Stimulated activated CD4-positive, alpha-beta T cell treated with anti-CD3 and anti-CD28 coated beads, TNF-alpha, amount 100 ng/mL, for 24 hours (primary cell): ENCODE results near the gene FAM20C.

ENCODE experiments used
- DNase-seq, 3 experiments: peaks; one replicate each; pipeline ENCODE4 v3.0.0-alpha.2; 2020; ENCODE audit warnings: low read depth in 3 of 3

Gene FAM20C

GRCh38 chr7:270351-270983 lies 78.1 kb downstream of the FAM20C start:
- DNase-seq: no peak

- DNase-seq: no peak
These were observed 79.1 kb downstream of the FAM20C start for GRCh38 chr7:271266-272107.

DNA sequence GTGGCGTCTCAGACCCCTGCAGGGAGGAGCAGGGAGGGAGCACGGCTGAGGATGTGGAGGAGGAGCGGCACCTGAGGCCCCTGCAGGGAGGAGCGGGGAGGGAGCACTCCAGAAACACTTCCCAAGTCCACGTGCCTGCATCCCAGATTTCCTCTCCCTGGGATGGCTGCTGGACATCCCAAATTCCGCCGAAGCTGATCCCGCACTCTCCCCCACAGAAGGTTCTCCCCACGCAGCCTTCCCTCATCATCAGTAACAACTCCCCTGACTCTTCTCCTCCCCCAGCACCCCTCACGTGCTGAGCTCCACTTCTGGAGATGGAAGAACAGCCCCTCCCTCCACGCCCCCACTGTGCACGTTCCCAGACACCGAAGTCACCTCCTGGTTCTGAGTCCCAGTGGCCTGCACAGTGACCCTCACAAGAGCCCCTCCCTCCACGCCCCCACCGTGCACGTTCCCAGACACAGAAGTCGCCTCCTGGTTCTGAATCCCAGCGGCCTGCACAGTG lies 79.8 kb downstream of the FAM20C start:
- no peak for DNase-seq

DNA sequence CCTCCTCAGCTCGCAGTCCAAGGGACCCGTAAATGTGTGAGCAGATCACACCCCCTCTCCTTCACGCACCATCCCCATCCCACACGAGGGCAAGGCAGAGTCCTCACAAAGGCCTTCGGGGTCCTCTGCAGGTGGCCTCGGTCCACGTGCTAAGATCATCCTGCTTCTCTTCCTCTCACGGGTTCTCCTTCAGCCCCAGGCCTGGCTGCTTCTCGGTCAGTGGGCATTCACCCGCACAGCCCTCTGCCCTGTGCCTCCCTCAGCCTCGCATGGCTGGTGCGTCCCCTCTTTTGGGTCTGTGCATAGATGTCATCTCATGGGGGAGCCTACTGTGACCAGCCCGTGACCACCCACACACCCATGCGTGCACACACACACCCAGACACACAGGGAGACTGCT lies 80.3 kb downstream of the FAM20C start:
- DNase-seq: no peak

DNA sequence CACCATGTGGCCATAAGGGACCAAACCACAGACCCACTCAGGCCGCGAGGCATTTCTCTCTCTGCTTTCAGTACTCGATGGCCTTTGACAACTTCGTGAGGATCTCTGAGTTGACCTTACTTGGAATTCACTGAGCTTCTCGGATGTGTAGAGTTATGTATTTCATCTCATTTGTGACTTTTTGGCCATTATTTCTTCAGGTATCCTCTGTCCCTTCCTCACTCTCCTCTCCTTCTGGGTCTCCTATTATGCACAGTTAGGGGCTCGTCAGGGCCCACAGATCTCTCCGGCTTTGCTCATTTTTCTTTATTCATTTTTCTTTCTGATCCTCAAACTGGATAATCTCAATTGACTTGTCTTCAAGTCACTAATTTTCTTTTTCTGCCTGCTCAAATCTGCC lies 81.0 kb downstream of the FAM20C start:
- no peak for DNase-seq

GRCh38 chr7:274266-274665 lies 81.9 kb downstream of the FAM20C start:
- DNase-seq: no peak

- no peak for DNase-seq
These were observed 84.0 kb downstream of the FAM20C start for GRCh38 chr7:276230-276835.

DNA sequence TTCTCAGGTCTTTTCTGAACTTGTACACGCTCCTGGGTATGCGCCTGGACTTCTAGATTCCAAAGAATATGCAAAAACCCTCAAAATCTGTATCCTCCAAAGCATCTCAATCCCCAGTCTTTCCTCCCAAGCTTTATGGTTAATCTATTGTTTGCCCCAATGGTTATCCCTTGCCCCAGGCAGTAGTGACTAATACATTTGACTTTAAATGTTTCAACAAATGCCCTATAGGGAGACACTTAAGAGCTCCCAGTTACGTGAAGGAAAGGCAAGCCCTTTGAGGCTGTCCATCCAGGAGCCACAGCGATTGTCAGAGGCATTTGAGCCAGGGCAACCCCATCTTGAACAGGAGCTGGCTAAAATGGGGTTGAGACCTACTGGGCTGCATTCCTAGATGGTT lies 84.9 kb downstream of the FAM20C start:
- DNase-seq: no peak

- DNase-seq: no peak
These were observed 85.7 kb downstream of the FAM20C start for GRCh38 chr7:278081-278480.

DNA sequence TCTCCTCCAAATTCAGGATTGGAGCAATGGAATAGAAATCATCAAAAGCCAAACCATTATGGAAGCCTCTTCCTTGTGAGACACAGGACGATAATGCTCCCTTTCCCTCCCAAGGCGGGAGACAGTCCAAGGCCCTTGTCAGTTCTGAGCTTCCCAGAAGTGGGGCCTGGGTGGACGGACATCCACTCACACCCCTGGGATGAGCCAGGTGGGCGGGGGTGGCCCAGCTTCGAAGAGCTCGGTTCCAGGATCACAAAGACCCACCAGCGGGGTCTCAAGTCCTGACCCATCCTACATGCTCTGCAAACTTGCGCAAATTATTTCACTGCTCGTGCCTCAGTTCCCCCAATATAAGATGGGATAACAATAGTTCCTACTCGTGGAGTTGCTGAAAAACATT lies 87.5 kb downstream of the FAM20C start:
- no peak for DNase-seq

DNA sequence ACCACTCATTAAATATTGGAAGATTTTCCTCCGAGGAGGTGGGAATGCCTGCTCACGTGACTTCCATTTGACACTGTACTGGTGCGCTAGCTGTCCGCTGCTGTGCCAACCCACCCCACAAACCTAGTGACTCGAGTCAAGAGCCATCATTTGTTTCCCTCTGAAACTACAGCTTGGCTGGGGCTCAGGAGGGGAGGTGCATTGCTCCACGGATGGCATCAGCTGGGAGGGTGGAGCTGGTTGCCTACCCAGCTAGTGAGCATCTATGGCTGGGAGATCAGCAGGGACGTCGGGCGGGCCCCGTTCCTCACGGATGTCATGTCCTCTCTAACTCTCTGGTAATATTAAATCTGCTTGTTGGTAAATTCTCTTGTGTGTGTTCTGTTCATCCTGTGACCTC lies 88.1 kb downstream of the FAM20C start:
- DNase-seq: no peak

DNA sequence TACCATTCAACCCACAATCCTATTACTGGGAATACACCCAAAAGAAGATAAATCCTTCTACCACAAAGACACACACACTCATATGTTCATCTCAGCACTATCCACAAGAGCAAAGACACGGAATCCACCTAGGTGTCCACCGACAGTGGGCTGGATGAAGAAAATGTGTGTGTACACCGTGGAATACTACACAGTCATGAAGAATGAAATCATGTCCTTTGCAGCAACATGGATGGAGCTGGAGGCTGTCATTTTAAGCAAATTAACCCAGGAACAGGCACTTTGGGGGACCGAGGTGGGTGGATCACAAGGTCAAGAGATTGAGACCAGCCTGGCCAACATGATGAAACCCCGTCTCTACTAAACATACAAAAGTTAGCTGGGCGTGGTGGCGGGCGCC lies 89.3 kb downstream of the FAM20C start:
- no peak for DNase-seq

DNA sequence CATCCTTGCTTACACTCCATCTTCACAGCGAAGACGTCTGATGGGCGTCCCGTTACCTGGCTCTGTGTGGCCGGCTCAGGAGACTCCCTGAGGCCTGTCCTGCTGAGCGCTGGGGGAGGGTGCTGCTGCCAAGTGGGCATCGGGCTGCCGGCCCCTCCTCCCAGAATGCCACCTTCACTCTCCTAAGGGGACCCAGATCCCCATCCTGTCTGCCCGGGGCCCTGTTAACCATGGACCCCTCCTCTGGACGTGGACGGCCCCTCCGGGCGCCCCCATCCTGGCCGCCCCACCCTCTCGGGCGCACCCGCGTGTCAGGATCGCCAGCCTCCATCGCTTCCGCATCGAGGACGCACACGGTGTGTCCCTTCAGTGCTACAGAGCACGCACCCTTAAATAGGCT lies 90.2 kb downstream of the FAM20C start:
- DNase-seq: no peak

DNA sequence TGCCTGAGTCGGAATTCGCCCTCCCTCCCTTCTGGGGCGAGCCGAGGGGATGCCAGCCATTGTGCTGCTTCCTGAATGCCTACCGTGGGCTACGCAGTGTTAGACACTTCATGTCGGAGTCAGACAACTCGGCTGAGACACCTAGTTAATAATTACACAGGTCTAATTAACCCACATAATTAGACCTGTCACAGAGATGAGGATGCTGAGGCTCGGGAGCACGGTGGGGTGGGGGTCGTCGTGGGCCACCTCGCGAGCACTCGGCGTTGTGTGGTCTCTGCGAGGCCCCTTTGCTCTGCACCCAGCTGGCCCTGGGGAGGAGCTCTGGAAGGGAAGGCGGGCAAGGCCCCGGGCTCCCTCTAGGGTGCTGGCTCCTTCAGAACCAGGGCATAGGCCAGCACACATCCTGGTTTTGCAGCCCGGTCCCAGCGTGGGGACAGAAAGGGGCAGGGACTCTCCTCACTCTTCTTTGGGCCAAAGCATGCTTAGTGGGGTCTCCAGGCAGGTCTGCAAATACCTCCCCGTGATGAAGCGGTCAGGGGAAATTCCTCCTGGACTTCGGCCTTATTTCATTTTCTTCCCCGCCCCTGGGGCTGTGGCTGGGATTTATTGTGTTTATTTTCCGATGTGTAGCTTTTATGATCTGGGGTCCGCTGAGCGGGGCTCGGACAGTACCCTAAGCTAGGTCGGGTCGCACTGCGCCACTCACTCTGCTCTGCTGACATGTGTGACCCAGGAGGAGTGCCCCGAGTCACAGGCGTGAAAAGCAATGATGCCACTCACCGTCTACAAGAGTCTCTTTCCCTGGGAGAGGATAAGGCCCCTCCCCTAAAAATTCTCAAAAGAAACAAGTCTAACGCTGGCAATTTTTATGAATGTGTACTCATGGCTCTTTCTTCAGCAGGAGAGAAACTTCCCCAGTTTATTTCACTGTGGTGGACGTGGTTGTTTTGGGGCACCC lies 92.7 kb downstream of the FAM20C start:
- no peak for DNase-seq

DNA sequence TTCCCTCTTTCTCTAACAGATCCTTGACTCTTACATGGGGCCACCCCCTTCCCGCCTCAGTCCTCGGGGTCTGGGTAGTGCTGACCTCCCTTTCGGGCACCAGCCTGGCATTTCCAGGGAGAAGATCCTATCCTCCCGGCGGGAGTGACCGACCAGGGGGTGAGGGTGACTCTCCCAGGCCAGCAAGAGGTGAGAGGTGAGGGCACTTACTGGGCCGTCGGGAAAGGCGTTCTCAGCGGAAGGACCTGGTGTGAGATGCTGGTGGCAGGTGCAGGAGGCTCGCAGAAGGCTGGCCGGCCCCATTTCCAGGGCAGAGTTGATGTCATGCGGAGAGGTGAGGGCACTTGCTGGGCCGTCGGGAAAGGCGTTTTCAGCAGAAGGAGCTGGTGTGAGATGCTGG lies 93.4 kb downstream of the FAM20C start:
- no peak for DNase-seq

DNA sequence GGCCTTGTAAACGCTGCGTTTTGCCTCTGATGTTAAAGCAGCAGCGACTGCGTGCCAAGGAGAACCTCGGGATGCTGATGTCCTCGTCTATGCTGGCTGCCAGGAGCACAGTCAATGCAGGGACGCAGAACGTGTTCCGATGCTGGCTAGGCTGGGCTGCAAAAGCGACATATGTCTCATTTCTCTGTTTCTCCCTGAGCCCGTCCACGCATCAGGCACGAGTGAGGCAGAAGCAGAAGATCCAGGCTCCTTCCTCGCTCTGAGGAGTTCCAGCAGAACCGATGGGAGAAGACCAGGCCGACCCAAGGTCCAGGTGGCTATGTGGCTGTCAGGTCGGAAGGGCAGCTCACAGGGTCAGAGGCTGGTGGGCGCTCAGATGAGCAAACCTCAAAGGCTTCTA lies 93.9 kb downstream of the FAM20C start:
- no peak for DNase-seq

DNA sequence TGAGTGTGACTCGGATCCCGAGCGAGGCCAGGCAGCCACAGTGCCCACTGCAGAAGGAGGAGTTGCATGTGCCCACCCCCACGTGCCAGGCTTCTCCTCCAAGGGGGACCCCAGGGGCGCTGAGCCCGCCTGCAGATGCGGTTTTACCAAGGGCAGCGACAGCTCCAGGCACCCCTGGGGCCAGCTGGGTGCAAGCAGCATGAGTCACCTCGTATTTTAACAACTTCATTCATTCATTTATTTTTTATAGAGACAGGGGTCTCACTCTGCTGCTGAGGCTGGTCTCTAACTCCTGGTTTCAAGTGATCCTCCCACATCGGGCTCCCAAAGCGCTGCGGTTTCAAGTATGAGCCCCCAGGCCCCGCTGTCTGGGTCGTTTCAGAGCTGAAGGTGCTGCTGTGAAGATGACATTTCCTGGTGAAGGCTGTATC lies 96.3 kb downstream of the FAM20C start:
- DNase-seq: no peak

DNA sequence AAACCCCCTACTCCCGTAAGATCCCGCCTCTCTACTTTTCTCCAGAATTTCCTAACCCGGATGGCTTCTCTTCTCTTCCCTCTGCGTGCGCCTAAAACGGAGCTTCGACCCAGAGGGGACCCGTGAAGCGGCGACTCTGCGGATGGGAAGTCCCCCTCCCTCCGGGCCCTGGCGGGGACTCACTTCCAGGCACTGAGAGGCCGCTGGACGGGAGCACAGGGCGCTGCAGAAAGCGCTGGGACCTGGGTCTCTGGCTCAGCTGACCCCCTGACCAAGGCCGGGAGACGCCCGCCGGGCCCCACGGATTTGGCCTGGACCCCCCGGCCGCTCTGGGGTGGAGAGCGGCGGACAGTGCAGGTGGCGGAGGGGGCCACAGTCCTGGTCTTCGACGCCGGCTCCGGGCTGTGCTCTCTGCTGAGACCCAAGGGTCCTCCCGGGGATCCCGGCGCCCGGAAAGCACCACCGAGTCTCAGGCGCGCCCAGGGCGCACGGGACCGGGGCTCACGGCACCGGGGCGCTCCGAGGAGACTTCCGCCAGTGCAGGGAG lies 96.9 kb downstream of the FAM20C start:
- DNase-seq: no peak

DNA sequence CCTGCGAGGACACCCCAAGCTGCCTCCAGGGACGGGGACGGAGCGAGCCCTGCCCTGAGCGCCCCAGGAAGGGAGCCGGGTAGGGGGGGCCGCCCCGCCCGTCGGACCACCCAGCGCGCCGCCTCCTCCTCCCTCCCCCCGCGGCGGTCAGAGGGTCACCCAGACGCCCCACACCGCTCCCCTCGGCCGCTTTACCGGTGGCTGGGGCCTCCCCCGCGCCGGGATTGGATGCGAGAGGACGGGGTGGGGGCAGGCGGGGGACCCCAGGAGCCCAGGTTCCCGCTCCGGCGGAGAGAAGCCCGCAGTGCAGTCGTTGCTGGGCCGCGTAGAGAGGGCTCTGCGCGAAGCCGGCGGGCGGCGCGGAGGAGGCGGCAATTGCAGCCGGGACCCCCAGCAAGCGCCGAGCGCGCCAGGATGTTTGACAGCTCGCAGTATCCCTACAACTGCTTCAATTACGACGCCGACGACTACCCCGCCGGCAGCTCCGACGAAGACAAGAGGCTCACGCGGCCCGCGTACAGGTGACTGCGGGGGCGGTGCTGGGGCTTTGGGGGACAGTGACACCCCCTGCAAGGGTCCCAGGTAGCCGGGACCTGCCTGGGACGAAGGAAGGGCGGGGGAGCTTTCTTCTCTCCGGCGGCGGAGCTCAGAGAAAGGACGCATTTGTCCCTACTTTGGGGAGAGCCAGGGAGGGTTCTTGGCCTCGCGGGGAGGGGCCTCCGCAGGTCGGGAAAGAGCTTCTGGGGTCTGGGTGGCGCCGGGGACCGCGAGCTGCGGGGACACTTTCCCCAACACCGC lies 97.6 kb downstream of the FAM20C start, which contains the start of gene FOXL3:
Gene FOXL3 (plus strand): TSS at position 415 of the 798 bp plus-strand sequence. CDS start 0 bp downstream, at position 415.
- no peak for DNase-seq
